Dendritic cell treated with granulocyte-macrophage colony-stimulating factor and Interleukin-4, amounts not matched to agents 40 ng/mL and 50 ng/mL, for 4 days (primary cell): ENCODE measurements around the gene ALPK3.
"Not testable (repeated sequence)": the region's sequence is repeated elsewhere in the genome, so short reads cannot be mapped to it uniquely, and the experiment has no call there.

Experiments used
- H3K27ac Mint-ChIP-seq: one replicate; pipeline ENCODE4 v1.8.0; 2022; ENCODE audit warnings: mild to moderate bottlenecking, mixed read lengths
- H3K27me3 Mint-ChIP-seq: one replicate; pipeline ENCODE4 v1.8.0; 2022; ENCODE audit warnings: mild to moderate bottlenecking, mixed read lengths
- H3K36me3 Mint-ChIP-seq: one replicate; pipeline ENCODE4 v1.8.0; 2022; ENCODE audit warnings: low read depth, mixed read lengths
- H3K4me1 Mint-ChIP-seq: one replicate; pipeline ENCODE4 v1.8.0; 2022; ENCODE audit warnings: low read depth, mixed read lengths
- H3K4me3 Mint-ChIP-seq: one replicate; pipeline ENCODE4 v1.8.0; 2022; ENCODE audit warnings: mild to moderate bottlenecking, moderate library complexity, mixed read lengths
- H3K9me3 Mint-ChIP-seq: one replicate; pipeline ENCODE4 v1.8.0; 2022; ENCODE audit warnings: mixed read lengths
- intact Hi-C: fragments of 100-400 bp; cut with micrococcal nuclease; formaldehyde crosslinking; loops from one replicate; pipeline ENCODE4 v1.15.0; 2022

The ALPK3 gene

GRCh38 chr15:84835661-84836337, 18.6 kb downstream of the ALPK3 start:
- Mint-ChIP-seq H3K9me3 (no peaks in the 10 kb centered on the region), H3K27ac (no peak overlapping the region), H3K4me3 (no peak overlapping the region), H3K27me3 (no peaks in the 10 kb centered on the region), H3K36me3 (no peaks in the 10 kb centered on the region), H3K4me1 (peaks cover 14% of the 10 kb centered on the region)
- intact Hi-C loops: no loop called here

GRCh38 chr15:84836844-84837243, 19.7 kb downstream of the ALPK3 start:
- Mint-ChIP-seq H3K27ac (no peak overlapping the region), H3K9me3 (no peaks in the 10 kb centered on the region), H3K27me3 (no peaks in the 10 kb centered on the region), H3K36me3 (no peaks in the 10 kb centered on the region), H3K4me1 (peaks cover 14% of the 10 kb centered on the region), H3K4me3 (no peak overlapping the region)
- intact Hi-C loops: no loop called here

GRCh38 chr15:84839714-84840113, 22.6 kb downstream of the ALPK3 start:
- no peaks in the 10 kb centered on the region for H3K36me3 Mint-ChIP-seq
- no peak overlapping the region for H3K4me3 Mint-ChIP-seq
- H3K4me1 Mint-ChIP-seq: peaks cover 7% of the 10 kb centered on the region
- no peaks in the 10 kb centered on the region for H3K9me3 Mint-ChIP-seq
- no peak overlapping the region for H3K27ac Mint-ChIP-seq
- no peaks in the 10 kb centered on the region for H3K27me3 Mint-ChIP-seq
- intact Hi-C loops: no loop called here

DNA sequence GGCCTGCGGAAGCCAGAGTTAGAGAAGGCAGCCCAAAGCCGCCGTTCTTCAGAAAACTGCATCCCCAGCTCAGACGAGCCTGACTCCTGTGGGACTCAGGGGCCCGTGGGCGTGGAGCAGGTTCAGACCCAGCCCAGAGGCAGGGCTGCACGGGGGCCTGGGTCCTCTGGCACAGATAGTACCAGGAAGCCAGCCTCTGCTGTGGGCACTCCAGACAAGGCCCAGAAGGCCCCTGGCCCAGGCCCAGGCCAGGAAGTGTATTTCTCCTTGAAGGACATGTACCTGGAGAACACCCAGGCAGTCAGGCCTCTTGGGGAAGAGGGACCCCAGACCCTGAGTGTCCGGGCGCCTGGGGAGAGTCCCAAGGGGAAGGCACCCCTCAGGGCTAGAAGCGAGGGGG, 23.1 kb downstream of the ALPK3 start:
- intact Hi-C loops: no loop called here
- Mint-ChIP-seq H3K4me3 (no peak overlapping the region), H3K27ac (no peak overlapping the region), H3K4me1 (peaks cover 7% of the 10 kb centered on the region), H3K27me3 (no peaks in the 10 kb centered on the region), H3K36me3 (no peaks in the 10 kb centered on the region), H3K9me3 (no peaks in the 10 kb centered on the region)

DNA sequence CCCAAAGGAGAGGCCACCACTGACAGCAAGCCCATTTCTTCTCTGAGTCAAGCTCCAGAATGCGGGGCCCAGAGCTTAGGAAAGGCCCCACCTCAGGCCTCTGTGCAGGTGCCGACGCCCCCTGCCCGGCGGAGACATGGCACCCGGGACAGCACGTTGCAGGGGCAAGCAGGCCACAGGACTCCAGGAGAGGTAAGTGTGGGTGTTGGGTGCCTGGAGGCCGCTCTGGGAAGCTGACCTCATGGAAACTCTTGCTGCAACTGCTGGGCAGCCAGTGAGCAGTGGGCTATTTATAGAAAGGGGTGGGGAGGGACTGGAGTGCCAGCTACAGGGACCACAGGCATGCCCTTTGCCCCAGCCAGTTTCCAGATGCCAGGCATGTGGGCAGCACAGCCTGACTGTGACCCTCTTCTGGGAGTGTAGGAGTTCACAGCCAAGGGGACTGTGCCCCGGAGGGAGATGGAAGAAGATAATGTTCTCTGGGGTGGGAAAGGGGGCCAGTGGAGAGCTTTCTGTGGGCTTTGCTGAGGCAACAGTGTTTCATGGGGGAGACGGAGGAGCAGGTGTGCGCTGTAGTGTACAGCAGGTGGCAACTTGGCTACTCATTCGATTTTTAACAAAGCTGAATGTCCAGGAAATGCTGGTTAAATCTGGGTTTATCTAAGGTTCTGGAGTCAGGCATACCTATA, 23.7 kb downstream of the ALPK3 start:
- Mint-ChIP-seq H3K4me3 (no peak overlapping the region), H3K27ac (no peak overlapping the region)

GRCh38 chr15:84842781-84843180, 25.6 kb downstream of the ALPK3 start:
- H3K27me3 Mint-ChIP-seq: no peaks in the 10 kb centered on the region
- H3K36me3 Mint-ChIP-seq: peaks cover 7% of the 10 kb centered on the region
- H3K4me3 Mint-ChIP-seq: no peak overlapping the region
- H3K27ac Mint-ChIP-seq: no peak overlapping the region
- no peaks in the 10 kb centered on the region for H3K4me1 Mint-ChIP-seq
- peaks cover 18% of the 10 kb centered on the region for H3K9me3 Mint-ChIP-seq
- intact Hi-C loops: no loop called here

More for the DNA sequence above, 23.7 kb downstream of the ALPK3 start:
- H3K36me3 Mint-ChIP-seq: no peaks in the 10 kb centered on the region
- H3K9me3 Mint-ChIP-seq: peaks cover under 1% of the 10 kb centered on the region
- H3K27me3 Mint-ChIP-seq: no peaks in the 10 kb centered on the region
- H3K4me1 Mint-ChIP-seq: peaks cover 7% of the 10 kb centered on the region
- intact Hi-C loops: no loop called here

DNA sequence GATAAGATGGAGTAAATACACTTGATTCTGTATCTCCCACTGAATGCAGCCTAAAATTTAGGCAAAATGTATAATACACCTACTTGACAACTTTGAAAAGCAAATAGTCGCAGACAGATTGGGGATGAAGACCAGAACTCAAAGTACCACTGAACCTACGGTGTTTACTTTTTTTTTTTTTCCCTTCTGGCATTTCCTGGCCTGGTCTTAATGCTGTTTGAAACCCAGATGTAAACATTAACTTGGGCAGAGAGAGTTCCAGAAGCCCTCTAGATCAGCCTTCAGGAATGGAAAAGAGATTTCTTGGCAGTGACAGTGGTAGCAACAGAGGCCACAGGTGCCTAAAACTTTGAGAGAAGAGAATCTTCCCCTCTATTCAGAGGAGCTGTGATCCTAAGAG, 27.8 kb downstream of the ALPK3 start:
- H3K9me3 Mint-ChIP-seq: peaks cover 18% of the 10 kb centered on the region
- H3K27ac Mint-ChIP-seq: no peak overlapping the region
- no peaks in the 10 kb centered on the region for H3K27me3 Mint-ChIP-seq
- H3K4me3 Mint-ChIP-seq: no peak overlapping the region
- H3K36me3 Mint-ChIP-seq: peaks cover 7% of the 10 kb centered on the region
- no peaks in the 10 kb centered on the region for H3K4me1 Mint-ChIP-seq
- intact Hi-C loops: no loop called here

- H3K9me3 Mint-ChIP-seq: peaks cover 18% of the 10 kb centered on the region
These were observed 28.5 kb downstream of the ALPK3 start for GRCh38 chr15:84845631-84846030.

GRCh38 chr15:84846269-84846668, 29.1 kb downstream of the ALPK3 start:
- H3K9me3 Mint-ChIP-seq: peaks cover 18% of the 10 kb centered on the region
- no peak overlapping the region for H3K4me3 Mint-ChIP-seq
- H3K4me1 Mint-ChIP-seq: no peaks in the 10 kb centered on the region
- H3K36me3 Mint-ChIP-seq: peaks cover 7% of the 10 kb centered on the region
- H3K27me3 Mint-ChIP-seq: no peaks in the 10 kb centered on the region
- intact Hi-C loops: no loop called here
- H3K27ac Mint-ChIP-seq: no peak overlapping the region

More at GRCh38 chr15:84845631-84846030, 28.5 kb downstream of the ALPK3 start:
- H3K27ac Mint-ChIP-seq, H3K36me3 Mint-ChIP-seq, H3K27me3 Mint-ChIP-seq, H3K4me3 Mint-ChIP-seq, H3K4me1 Mint-ChIP-seq, intact Hi-C loops: not testable (repeated sequence)

- no peaks in the 10 kb centered on the region for H3K4me1 Mint-ChIP-seq
- no peaks in the 10 kb centered on the region for H3K27me3 Mint-ChIP-seq
- peaks cover 18% of the 10 kb centered on the region for H3K9me3 Mint-ChIP-seq
- no peak overlapping the region for H3K4me3 Mint-ChIP-seq
- no peak overlapping the region for H3K27ac Mint-ChIP-seq
- intact Hi-C loops: no loop called here
- peaks cover 7% of the 10 kb centered on the region for H3K36me3 Mint-ChIP-seq
These were observed 30.2 kb downstream of the ALPK3 start for GRCh38 chr15:84847382-84847781.

DNA sequence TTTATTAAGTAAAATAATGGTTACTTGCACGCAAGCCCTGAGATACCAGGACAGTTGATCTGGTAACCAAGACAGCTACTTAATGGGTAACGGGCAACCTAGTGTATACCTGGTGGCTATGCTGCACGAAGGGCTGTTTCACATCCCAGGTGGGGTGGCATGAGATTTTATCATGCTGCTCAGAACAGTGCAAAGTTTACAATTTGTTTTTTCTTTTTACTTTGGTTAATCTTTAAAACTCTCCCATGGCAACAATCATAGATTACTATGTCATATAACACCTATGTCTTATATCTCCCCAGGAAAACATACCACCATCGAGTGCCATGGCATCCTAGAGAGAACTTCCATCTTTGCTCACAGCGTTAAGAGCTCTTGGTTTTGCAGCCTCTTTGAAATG, 35.1 kb downstream of the ALPK3 start:
- no peak overlapping the region for H3K4me3 Mint-ChIP-seq

DNA sequence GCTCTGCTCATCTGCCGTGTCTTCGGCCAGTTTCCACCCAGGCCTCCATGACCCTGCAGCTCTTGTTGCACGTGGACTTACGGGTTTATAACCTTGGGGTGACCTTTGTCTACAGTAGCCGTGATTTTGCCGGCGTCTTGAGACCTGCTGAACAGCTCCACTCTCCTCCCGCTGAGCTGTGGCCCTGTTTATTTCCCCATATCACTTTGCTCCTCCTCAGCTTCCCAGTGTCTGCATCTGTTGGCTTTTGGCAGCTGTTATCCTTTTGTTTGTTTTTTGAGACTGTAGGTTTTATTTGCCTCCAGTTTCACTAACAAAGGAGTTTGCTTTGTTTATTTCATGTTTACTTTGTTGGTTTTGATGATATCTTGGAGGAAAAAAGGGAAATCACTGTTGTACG, 38.0 kb downstream of the ALPK3 start:
- H3K36me3 Mint-ChIP-seq: no peaks in the 10 kb centered on the region
- H3K9me3 Mint-ChIP-seq: no peaks in the 10 kb centered on the region
- H3K27ac Mint-ChIP-seq: no peak overlapping the region

More for the DNA sequence above, 35.1 kb downstream of the ALPK3 start:
- Mint-ChIP-seq H3K9me3 (peaks cover 4% of the 10 kb centered on the region), H3K36me3 (peaks cover 2% of the 10 kb centered on the region), H3K27me3 (no peaks in the 10 kb centered on the region), H3K27ac (no peak overlapping the region), H3K4me1 (no peaks in the 10 kb centered on the region)
- intact Hi-C loops: no loop called here

DNA sequence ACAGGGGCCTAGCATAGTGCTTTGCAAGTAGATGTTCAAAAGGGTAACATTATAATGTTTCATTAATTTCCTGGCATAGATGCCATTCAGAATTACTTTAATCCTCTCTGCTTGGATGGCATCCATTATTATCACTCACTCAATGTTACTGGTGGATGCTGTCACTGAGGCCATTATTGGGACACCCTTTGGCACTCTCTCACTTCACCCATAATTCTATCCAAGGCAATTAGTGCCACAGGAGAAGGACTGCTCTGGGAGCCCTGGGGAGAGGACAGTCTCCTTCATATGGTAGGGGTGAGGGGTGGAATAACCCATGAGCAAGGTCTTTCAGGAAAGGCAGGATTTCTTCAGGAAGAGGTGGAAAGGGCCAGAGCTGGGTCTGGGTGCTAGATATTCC, 38.6 kb downstream of the ALPK3 start:
- intact Hi-C loops: no loop called here
- no peaks in the 10 kb centered on the region for H3K27me3 Mint-ChIP-seq
- no peaks in the 10 kb centered on the region for H3K4me1 Mint-ChIP-seq
- no peaks in the 10 kb centered on the region for H3K36me3 Mint-ChIP-seq
- H3K4me3 Mint-ChIP-seq: no peak overlapping the region
- no peak overlapping the region for H3K27ac Mint-ChIP-seq
- no peaks in the 10 kb centered on the region for H3K9me3 Mint-ChIP-seq

More for the DNA sequence above, 38.0 kb downstream of the ALPK3 start:
- Mint-ChIP-seq H3K4me1 (no peaks in the 10 kb centered on the region), H3K27me3 (no peaks in the 10 kb centered on the region), H3K4me3 (no peak overlapping the region)
- intact Hi-C loops: no loop called here

DNA sequence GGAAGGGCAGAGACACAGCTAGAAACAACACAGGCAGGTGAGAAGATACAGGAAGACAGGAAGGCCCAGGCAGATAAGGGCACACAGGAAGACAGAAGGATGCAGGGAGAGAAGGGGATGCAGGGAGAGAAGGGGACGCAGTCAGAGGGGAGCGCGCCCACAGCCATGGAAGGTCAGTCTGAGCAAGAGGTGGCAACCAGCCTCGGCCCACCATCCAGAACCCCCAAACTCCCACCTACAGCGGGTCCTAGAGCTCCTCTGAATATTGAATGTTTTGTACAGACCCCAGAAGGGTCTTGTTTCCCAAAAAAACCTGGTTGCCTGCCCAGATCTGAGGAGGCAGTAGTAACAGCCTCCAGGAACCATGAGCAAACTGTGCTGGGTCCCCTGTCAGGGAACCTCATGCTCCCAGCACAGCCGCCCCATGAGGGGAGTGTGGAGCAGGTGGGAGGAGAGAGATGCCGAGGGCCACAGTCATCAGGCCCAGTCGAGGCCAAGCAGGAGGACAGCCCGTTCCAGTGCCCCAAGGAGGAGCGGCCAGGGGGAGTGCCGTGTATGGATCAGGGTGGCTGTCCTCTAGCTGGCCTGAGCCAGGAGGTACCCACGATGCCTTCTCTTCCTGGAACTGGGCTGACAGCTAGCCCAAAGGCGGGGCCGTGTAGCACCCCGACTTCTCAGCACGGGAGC, 39.7 kb downstream of the ALPK3 start:
- Mint-ChIP-seq H3K9me3 (no peaks in the 10 kb centered on the region), H3K27ac (no peak overlapping the region), H3K4me3 (no peak overlapping the region), H3K4me1 (no peaks in the 10 kb centered on the region), H3K36me3 (no peaks in the 10 kb centered on the region), H3K27me3 (no peaks in the 10 kb centered on the region)
- intact Hi-C loops: no loop called here
